ENCODE data around the gene DYNC1I2.

DNA sequence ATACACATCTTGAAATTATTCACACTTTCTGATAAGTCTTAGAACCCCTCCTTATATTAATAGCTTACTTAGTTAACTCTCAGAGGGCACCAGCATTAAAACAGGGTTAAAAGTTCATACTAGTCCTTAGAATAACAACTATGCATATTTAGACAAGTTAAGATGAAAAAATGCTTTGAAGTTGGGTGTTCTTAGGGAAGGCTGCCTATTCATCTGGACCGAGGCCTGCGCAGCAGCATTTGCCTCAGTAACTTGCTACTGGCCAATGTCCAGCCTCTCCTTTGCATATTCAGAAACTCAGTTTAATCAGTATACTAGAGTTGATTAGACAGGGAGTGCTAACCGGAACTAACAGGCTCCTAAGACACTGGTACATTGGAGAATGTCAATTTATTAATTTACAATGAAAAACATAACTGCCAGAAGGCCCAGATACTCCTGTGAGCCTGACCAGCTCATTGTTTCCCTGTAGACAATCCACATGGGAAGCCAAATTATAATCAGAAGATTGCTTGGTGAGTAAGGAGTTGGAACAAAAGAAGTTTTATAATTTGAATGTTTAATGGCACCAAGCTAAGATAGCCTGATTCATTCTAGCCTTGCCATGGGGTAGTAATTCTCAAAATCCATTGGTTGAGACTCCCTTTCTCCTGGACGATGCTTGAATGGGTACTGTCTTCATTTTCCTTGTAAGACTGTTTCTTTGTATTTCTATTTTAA lies 48.9 kb downstream of the DYNC1I2 start:
- TF ChIP-seq POLR2AphosphoS5 (IDR thresholded peaks at IDR 0.05; ENCODE audit: low read depth, low read length) (no peak), CTCF (IDR thresholded peaks at IDR 0.05) (no peak), REST (IDR thresholded peaks at IDR 0.05; ENCODE audit: insufficient read depth in 1 of 2, low read depth in 2 of 2, low read length in 1 of 2) (no peak), SIN3A (IDR thresholded peaks at IDR 0.05; ENCODE audit: borderline replicate concordance, insufficient read depth, low read depth, low read length) (no peak), TCF7L2 (IDR thresholded peaks at IDR 0.05; ENCODE audit: low read depth, low read length) (no peak)

All from Panc1 (cell line).